ENCODE results near the gene TCF12.

The TCF12 gene

GRCh38 chr15:57095896-57096295 is 177.5 kb downstream of the TCF12 start:
- DNase-seq, result no peak

- DNase-seq, result no peak
Observed at GRCh38 chr15:57097246-57097645, 178.8 kb downstream of the TCF12 start.

GRCh38 chr15:57097919-57098543 is 179.6 kb downstream of the TCF12 start:
- peak; percentile 65 for DNase-seq

GRCh38 chr15:57098896-57099295 is 180.5 kb downstream of the TCF12 start:
- DNase-seq, result no peak

GRCh38 chr15:57100136-57100539 is 181.7 kb downstream of the TCF12 start:
- peak; percentile 71 for DNase-seq

- DNase-seq, result no peak
Observed at GRCh38 chr15:57102858-57103257, 184.4 kb downstream of the TCF12 start.

- peak; percentile 29 for DNase-seq
Observed at GRCh38 chr15:57108296-57108695, 189.9 kb downstream of the TCF12 start.

- DNase-seq, result no peak
Observed at GRCh38 chr15:57109005-57109404, 190.6 kb downstream of the TCF12 start.

GRCh38 chr15:57111002-57111401 is 192.6 kb downstream of the TCF12 start:
- no peak for DNase-seq

GRCh38 chr15:57112178-57112577 is 193.7 kb downstream of the TCF12 start:
- no peak for DNase-seq

- no peak for DNase-seq
Observed at GRCh38 chr15:57114070-57114469, 195.6 kb downstream of the TCF12 start.

- no peak for DNase-seq
Observed at GRCh38 chr15:57118013-57118799, 199.8 kb downstream of the TCF12 start.

- DNase-seq, result peak; percentile 30
Observed at GRCh38 chr15:57122080-57122840, 203.8 kb downstream of the TCF12 start.

GRCh38 chr15:57124036-57124435 is 205.6 kb downstream of the TCF12 start:
- DNase-seq, result no peak

- no peak for DNase-seq
Observed at GRCh38 chr15:57129064-57129463, 210.6 kb downstream of the TCF12 start.

- DNase-seq, result no peak
Observed at GRCh38 chr15:57130956-57131355, 212.5 kb downstream of the TCF12 start.

GRCh38 chr15:57133127-57133968 is 214.9 kb downstream of the TCF12 start:
- DNase-seq, result no peak

GRCh38 chr15:57134071-57134605 is 215.7 kb downstream of the TCF12 start:
- no peak for DNase-seq

GRCh38 chr15:57134851-57135250 is 216.4 kb downstream of the TCF12 start:
- DNase-seq, result no peak

GRCh38 chr15:57135800-57136199 is 217.4 kb downstream of the TCF12 start:
- DNase-seq, result no peak

GRCh38 chr15:57138349-57138788 is 219.9 kb downstream of the TCF12 start:
- DNase-seq, result peak; percentile 47

GRCh38 chr15:57143511-57144078 is 225.2 kb downstream of the TCF12 start:
- DNase-seq, result no peak

Data from inflammatory macrophage treated with lipopolysaccharide for 4 hours (primary cell).